ENCODE measurements around the gene LY86. TPM values are rescaled to one million over a fixed set of nuclear protein-coding genes. Genes with fewer than 3 reads are reported as not detected.

Gene LY86
- total and polyA plus RNA-seq, 2 experiments from 2014 or later = not detected

DNA sequence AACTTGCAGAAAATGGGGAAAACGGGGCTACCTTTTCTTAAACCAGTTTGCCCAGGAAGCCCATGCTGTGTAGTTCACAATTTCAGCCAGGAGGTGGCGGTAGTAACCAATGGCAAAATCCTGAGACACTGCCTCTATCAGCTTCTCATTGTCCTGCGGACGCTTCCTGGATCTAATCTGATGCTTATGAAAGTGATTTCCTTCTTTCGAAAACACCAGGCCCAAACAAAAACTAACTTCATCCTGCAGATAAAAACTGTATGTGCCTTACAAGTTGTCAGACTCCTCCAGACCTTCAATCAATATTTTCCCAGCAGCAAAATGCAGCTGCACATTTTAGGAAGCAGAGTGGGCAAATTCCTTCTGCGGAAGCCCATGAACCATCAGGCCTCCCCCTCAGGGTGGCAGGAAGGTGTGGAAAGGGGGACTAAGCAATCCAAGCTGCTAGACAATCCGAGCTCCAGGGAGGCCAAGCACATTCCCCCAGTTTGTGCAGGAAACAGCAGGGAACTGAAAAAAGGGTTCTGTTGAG, 88.5 kb downstream of the LY86 start:
- no peak overlapping the region for H3K27ac ChIP-seq

DNA sequence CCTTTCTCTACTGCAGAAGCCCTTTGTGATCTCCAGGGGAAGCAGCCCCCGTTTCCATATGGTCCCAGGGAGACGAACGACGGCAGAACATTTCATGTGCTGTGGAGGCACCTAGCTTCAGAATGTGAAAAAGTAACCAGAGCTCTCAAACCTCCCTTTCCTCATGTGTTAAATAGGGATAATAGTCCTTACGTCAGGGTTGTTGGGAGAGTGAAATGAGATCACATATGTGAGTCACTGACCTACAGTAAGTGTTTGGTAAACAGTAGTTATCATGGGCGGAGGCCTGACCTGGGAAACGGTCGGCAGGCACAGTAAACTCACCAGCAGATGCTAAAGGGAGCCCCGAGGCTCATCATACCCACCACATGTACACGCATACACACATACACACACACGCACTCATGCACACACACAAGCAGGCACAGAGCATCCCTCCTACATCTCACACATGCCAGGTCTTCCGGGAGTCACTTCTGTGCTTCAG, 89.7 kb downstream of the LY86 start:
- Histone ChIP-seq H3K27ac (no peak overlapping the region), H3K27me3 (no peaks in the 10 kb centered on the region), H3K4me1 (ENCODE audit: low read depth) (no peaks in the 10 kb centered on the region), H3K9me3 (ENCODE audit: low read depth) (no peaks in the 10 kb centered on the region), H3K4me3 (no peak overlapping the region), H3K36me3 (no peaks in the 10 kb centered on the region)
- DNase-seq (ENCODE audit: low read depth in 1 of 2, low spot score in 1 of 2) = peak in 1 of 2 donors; percentile 38
- TF ChIP-seq, protein P1, sequence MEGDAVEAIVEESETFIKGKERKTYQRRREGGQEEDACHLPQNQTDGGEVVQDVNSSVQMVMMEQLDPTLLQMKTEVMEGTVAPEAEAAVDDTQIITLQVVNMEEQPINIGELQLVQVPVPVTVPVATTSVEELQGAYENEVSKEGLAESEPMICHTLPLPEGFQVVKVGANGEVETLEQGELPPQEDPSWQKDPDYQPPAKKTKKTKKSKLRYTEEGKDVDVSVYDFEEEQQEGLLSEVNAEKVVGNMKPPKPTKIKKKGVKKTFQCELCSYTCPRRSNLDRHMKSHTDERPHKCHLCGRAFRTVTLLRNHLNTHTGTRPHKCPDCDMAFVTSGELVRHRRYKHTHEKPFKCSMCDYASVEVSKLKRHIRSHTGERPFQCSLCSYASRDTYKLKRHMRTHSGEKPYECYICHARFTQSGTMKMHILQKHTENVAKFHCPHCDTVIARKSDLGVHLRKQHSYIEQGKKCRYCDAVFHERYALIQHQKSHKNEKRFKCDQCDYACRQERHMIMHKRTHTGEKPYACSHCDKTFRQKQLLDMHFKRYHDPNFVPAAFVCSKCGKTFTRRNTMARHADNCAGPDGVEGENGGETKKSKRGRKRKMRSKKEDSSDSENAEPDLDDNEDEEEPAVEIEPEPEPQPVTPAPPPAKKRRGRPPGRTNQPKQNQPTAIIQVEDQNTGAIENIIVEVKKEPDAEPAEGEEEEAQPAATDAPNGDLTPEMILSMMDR (IDR thresholded peaks at IDR 0.05; ENCODE audit: low read depth, low read length) = no peak

More for the DNA sequence above, 88.5 kb downstream of the LY86 start:
- Histone ChIP-seq H3K9me3 (ENCODE audit: low read depth) (no peaks in the 10 kb centered on the region), H3K4me1 (ENCODE audit: low read depth) (no peaks in the 10 kb centered on the region), H3K36me3 (no peaks in the 10 kb centered on the region), H3K4me3 (no peak overlapping the region), H3K27me3 (no peaks in the 10 kb centered on the region)
- TF ChIP-seq, protein P1 (IDR thresholded peaks at IDR 0.05; ENCODE audit: low read depth, low read length) = peak; percentile 93
- peak; percentile 72 to 82 for DNase-seq (ENCODE audit: low read depth in 1 of 2, low spot score in 1 of 2)

- TF ChIP-seq, protein P1 (IDR thresholded peaks at IDR 0.05; ENCODE audit: low read depth, low read length) = no peak
- Histone ChIP-seq H3K4me3 (no peak overlapping the region), H3K27me3 (no peaks in the 10 kb centered on the region), H3K36me3 (no peaks in the 10 kb centered on the region), H3K27ac (no peak overlapping the region), H3K9me3 (ENCODE audit: low read depth) (no peaks in the 10 kb centered on the region), H3K4me1 (ENCODE audit: low read depth) (no peaks in the 10 kb centered on the region)
- no peak for DNase-seq (ENCODE audit: low read depth in 1 of 2, low spot score in 1 of 2)
These were observed 90.3 kb downstream of the LY86 start for GRCh38 chr6:6678811-6679210.

DNA sequence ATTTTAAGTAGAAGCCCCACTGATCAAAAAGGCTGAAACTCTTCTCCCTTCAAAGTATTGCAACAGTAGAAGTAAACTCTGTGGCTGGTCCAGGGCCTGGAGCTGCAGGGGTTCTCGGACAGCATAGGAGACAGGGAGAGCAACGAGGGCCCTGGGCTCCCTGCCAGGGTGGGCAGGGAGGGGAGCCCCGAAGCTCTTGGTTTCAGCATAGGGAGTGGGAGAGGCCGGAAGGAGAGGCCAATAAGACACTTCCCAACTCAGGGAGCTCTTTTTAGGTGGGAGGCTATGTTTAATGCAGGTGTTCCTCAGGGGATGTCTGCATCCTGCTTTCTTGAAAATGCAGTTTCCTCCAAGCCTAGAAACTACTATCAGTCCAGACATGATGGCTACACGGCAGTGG, 91.1 kb downstream of the LY86 start:
- no peaks in the 10 kb centered on the region for H3K9me3 ChIP-seq (ENCODE audit: low read depth)
- peaks cover 1% of the 10 kb centered on the region for H3K4me1 ChIP-seq (ENCODE audit: low read depth)
- H3K27ac ChIP-seq = no peak overlapping the region
- TF ChIP-seq, protein P1 (IDR thresholded peaks at IDR 0.05; ENCODE audit: low read depth, low read length) = no peak
- no peak overlapping the region for H3K4me3 ChIP-seq
- no peaks in the 10 kb centered on the region for H3K27me3 ChIP-seq
- no peak for DNase-seq (ENCODE audit: low read depth in 1 of 2, low spot score in 1 of 2)
- H3K36me3 ChIP-seq = no peaks in the 10 kb centered on the region

GRCh38 chr6:6680526-6680925, 92.0 kb downstream of the LY86 start:
- TF ChIP-seq, protein P1 (IDR thresholded peaks at IDR 0.05; ENCODE audit: low read depth, low read length) = no peak

More at GRCh38 chr6:6680526-6680925, 92.0 kb downstream of the LY86 start:
- Histone ChIP-seq H3K4me1 (ENCODE audit: low read depth) (peaks cover 7% of the 10 kb centered on the region), H3K36me3 (no peaks in the 10 kb centered on the region), H3K4me3 (no peak overlapping the region), H3K27ac (no peak overlapping the region), H3K9me3 (ENCODE audit: low read depth) (no peaks in the 10 kb centered on the region), H3K27me3 (no peaks in the 10 kb centered on the region)
- DNase-seq (ENCODE audit: low read depth in 1 of 2, low spot score in 1 of 2) = peak in 1 of 2 donors; percentile 11
